ENCODE results near the gene DNAH3. TPM values are rescaled to one million over a fixed set of nuclear protein-coding genes. Genes with fewer than 3 reads are reported as not detected.
"Not testable (repeated sequence)": the region's sequence is repeated elsewhere in the genome, so short reads cannot be mapped to it uniquely, and the experiment has no call there.

The DNAH3 gene
- total and polyA plus RNA-seq, 10 donors = 0.02 to 0.03 TPM; not detected in 8

DNA sequence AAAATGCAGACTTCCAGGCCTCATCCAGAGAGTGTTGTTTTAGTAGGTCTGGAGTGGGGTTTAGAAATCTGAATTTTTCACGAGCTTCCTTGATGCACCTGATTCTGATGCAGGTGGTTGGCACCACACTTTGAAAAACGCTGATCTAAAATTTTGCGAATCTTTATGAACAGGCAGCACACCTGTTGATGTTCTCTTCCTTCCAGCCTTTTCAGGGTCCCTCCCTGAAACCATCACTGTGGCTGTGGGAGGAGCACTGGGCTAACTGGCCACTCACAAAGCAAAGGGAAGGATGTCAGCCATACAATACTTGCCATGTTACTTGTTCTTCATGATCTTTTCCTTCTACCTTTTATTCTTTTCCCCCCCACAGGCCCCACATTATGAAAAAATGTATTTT is 22.0 kb upstream of the DNAH3 start:
- Histone ChIP-seq H3K4me3 (no peak overlapping the region), H3K36me3 (peaks cover 0 to 81% (median 52%) of the 10 kb centered on the region in 6 donors), H3K27ac (no peak overlapping the region), H3K27me3 (replicated peaks in 1 of 7) (no peaks in the 10 kb centered on the region), H3K4me1 (no peaks in the 10 kb centered on the region), H3K9me3 (no peaks in the 10 kb centered on the region)
- TF ChIP-seq, protein P1, sequence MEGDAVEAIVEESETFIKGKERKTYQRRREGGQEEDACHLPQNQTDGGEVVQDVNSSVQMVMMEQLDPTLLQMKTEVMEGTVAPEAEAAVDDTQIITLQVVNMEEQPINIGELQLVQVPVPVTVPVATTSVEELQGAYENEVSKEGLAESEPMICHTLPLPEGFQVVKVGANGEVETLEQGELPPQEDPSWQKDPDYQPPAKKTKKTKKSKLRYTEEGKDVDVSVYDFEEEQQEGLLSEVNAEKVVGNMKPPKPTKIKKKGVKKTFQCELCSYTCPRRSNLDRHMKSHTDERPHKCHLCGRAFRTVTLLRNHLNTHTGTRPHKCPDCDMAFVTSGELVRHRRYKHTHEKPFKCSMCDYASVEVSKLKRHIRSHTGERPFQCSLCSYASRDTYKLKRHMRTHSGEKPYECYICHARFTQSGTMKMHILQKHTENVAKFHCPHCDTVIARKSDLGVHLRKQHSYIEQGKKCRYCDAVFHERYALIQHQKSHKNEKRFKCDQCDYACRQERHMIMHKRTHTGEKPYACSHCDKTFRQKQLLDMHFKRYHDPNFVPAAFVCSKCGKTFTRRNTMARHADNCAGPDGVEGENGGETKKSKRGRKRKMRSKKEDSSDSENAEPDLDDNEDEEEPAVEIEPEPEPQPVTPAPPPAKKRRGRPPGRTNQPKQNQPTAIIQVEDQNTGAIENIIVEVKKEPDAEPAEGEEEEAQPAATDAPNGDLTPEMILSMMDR (IDR thresholded peaks at IDR 0.05 in 8 of 11, conservative IDR thresholded peaks at IDR 0.05 in 3 of 11) = no peak
- TF ChIP-seq POLR2AphosphoS5 (IDR thresholded peaks at IDR 0.05) = no peak
- TF ChIP-seq POLR2A (IDR thresholded peaks at IDR 0.05) = no peak
- no peak for DNase-seq
- intact Hi-C loops (cut with DNase I; ENCODE audit: low total_unique reads) = no loop called here
- 88 to 97% (median 94%) methylated on average over 3 of the region's 3 CpGs for WGBS, 5 donors

DNA sequence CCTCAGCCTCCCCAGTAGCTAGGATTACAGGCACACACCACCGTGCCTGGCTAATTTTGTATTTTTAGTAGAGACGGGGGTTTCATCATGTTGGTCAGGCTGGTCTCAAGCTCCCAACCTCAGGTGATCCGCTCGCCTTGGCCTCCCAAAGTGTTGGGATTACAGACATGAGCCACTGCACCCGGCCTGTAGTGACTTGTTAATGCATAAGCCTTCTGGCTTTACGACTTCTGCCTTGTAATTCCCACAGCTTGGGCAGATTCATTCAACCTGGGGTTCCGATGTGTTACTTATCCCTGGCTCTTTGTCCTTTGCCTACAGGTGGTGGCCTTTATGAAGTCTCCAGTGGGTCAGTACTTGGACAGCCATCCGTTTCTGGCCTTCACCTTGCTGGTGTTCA is 19.5 kb upstream of the DNAH3 start:
- H3K4me3 ChIP-seq; DNase-seq; intact Hi-C loops (cut with DNase I; ENCODE audit: low total_unique reads); H3K27me3 ChIP-seq (replicated peaks in 1 of 7); H3K27ac ChIP-seq; H3K9me3 ChIP-seq; H3K4me1 ChIP-seq: not testable (repeated sequence)
- peaks cover 0 to 80% (median 60%) of the 10 kb centered on the region in 6 donors for H3K36me3 ChIP-seq
- 93 to 97% (median 96%) methylated on average over 8 of the region's 8 CpGs for WGBS, 5 donors

DNA sequence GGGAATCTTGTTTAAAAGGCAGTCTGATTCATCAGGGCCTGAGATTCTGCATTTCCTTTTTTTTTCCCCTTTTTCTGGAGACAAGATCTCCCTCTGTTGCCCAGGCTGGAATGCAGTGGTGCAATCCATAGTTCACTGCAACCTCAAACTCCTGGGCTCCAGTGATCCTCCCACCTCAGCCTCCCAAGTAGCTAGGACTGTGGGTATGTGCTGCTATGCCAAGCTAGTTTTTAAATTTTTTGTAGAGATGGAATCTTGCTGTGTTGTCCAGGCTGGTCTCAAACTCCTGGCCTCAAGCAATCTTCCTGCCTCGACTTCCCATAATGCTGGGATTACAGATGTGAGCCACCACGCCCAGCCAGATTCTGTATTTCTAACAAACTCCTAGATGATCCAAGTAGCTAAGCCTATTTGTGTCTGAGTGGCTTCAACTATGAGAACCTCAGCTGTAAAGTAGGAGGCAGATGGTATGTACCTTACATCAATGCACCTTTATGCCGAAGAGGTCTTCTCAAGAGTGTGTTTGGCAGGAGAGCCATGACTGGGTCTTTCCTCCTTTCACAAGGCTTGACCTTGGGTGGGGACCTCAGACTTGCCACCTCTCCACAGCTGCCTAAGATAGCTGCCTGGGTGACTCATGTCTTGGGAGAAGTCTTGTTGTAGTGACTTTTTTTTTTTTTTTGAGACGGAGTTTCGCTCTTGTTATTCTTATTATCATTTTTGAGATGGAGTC is 18.8 kb upstream of the DNAH3 start:
- Histone ChIP-seq H3K27ac (no peak overlapping the region), H3K27me3 (replicated peaks in 1 of 7) (no peaks in the 10 kb centered on the region), H3K4me3 (no peak overlapping the region), H3K4me1 (no peaks in the 10 kb centered on the region), H3K9me3 (no peaks in the 10 kb centered on the region), H3K36me3 (peaks cover 0 to 80% (median 57%) of the 10 kb centered on the region in 6 donors)
- 94 to 97% (median 95%) methylated on average over 5 of the region's 5 CpGs for WGBS, 5 donors
- no peak for DNase-seq
- intact Hi-C loops (cut with DNase I; ENCODE audit: low total_unique reads) = no loop called here
- TF ChIP-seq, protein P1 (IDR thresholded peaks at IDR 0.05 in 8 of 11, conservative IDR thresholded peaks at IDR 0.05 in 3 of 11) = no peak
- TF ChIP-seq POLR2A (IDR thresholded peaks at IDR 0.05) = no peak
- no peak for TF ChIP-seq POLR2AphosphoS5 (IDR thresholded peaks at IDR 0.05)

DNA sequence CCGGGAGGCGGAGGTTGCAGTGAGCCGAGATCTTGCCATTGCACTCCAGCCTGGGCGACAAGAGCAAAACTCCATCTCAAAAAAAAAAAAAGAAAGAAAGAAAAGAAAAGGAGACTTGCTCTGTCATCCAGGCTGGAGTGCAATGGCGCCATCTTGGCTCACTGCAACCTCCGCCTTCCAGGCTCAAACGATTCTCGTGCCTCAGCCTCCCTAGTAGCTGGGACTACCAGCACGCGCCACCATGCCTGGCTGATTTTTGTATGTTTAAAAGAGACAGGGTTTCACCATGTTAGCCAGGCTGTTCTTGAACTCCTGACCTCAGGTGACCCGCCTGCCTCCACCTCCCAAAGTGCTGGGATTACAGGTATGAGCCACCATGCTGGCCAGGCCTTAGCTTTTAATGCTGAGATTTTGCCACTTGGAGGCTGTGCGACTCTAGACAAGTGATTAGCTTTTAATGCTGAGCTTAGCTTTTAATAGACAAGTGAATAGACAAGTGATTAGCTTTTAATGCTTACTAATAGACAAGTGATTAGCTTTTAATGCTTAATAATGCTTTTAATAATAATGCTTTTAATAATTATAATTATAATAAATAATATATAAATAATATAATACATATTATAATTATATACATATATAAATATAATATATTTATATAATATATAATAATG is 17.4 kb upstream of the DNAH3 start:
- intact Hi-C loops (cut with DNase I; ENCODE audit: low total_unique reads) = no loop called here
- 96 to 99% (median 97%) methylated on average over 12 of the region's 12 CpGs for WGBS, 5 donors
- H3K36me3 ChIP-seq = peaks cover 0 to 80% (median 49%) of the 10 kb centered on the region in 6 donors
- H3K4me3 ChIP-seq = no peak overlapping the region
- peaks cover 0 to 2% (median 0%) of the 10 kb centered on the region in 6 donors for H3K4me1 ChIP-seq
- no peak for DNase-seq
- TF ChIP-seq POLR2A (IDR thresholded peaks at IDR 0.05) = no peak
- no peak for TF ChIP-seq POLR2AphosphoS5 (IDR thresholded peaks at IDR 0.05)
- TF ChIP-seq, protein P1 (IDR thresholded peaks at IDR 0.05 in 8 of 11, conservative IDR thresholded peaks at IDR 0.05 in 3 of 11) = no peak
- no peaks in the 10 kb centered on the region for H3K27me3 ChIP-seq (replicated peaks in 1 of 7)
- H3K9me3 ChIP-seq = no peaks in the 10 kb centered on the region
- no peak overlapping the region for H3K27ac ChIP-seq
